Measurements from ENCODE around the gene PTPRQ.

DNA sequence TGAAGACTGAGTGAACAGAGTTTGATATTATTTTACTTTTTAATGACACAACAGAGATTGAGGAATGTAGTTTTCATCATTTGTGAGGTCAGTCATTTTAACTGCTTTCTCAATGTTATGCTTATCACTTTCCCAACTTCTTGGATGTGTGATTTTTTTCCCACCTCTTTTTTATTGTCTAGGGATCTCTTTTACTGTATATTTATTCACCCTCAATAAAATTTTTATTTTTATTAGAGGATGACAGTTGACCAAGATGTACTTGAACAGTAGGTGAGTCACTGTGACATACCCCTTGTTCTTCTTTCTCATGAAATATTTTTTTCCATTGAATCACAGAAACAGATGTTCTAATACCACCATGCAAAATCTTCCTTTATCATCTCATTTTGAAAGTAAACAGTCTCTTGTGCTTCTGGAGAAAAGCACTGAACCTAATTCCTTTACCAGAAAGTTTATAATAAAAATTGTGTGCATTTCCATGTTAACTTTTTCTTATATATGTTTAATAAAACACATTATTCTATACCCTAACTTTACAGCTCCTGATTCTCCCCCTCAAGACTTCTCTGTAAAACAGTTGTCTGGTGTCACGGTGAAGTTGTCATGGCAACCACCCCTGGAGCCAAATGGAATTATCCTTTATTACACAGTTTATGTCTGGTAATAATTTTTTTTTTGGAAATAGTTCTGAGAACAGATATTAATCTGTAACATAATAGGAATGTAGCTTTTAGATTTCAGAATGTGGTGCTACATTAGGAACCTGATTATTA, 65.9 kb downstream of the PTPRQ start:
- TF ChIP-seq TOX (CRISPR knock-in tag; IDR thresholded peaks at IDR 0.05; ENCODE audit: borderline replicate concordance) (no peak), ARNTL (CRISPR knock-in tag; IDR thresholded peaks at IDR 0.05; ENCODE audit: borderline replicate concordance, low read depth) (no peak), ESRRG (CRISPR knock-in tag; IDR thresholded peaks at IDR 0.05) (no peak), ZFP3 (CRISPR knock-in tag; IDR thresholded peaks at IDR 0.05) (no peak), BACH2 (CRISPR knock-in tag; IDR thresholded peaks at IDR 0.05; ENCODE audit: borderline replicate concordance) (no peak), ZFP30 (CRISPR knock-in tag; IDR thresholded peaks at IDR 0.05) (no peak), ISL1 (CRISPR knock-in tag; IDR thresholded peaks at IDR 0.05) (no peak)
- TF ChIP-seq, protein P1, sequence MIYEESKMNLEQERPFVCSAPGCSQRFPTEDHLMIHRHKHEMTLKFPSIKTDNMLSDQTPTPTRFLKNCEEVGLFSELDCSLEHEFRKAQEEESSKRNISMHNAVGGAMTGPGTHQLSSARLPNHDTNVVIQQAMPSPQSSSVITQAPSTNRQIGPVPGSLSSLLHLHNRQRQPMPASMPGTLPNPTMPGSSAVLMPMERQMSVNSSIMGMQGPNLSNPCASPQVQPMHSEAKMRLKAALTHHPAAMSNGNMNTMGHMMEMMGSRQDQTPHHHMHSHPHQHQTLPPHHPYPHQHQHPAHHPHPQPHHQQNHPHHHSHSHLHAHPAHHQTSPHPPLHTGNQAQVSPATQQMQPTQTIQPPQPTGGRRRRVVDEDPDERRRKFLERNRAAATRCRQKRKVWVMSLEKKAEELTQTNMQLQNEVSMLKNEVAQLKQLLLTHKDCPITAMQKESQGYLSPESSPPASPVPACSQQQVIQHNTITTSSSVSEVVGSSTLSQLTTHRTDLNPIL (CRISPR knock-in tag; IDR thresholded peaks at IDR 0.05; ENCODE audit: low read depth) = no peak
